ENCODE data around the gene RAPGEF2.

Gene RAPGEF2

GRCh38 chr4:159098482-159099127 is 4.3 kb upstream of the RAPGEF2 start:
- Histone ChIP-seq H3K27me3 (ENCODE audit: insufficient read depth, low read length) (peaks cover 16% of the 10 kb centered on the region), H2AFZ (ENCODE audit: low read length, unreplicated experiment) (no peak overlapping the region), H3K79me2 (ENCODE audit: control insufficient read depth, insufficient read depth, low read length, unreplicated experiment) (no peaks in the 10 kb centered on the region), H3K4me3 (ENCODE audit: low read depth, low read length) (no peak overlapping the region), H3K27ac (ENCODE audit: low read depth, low read length) (no peak overlapping the region), H3K36me3 (ENCODE audit: insufficient read depth, low read length) (no peaks in the 10 kb centered on the region), H3K4me1 (ENCODE audit: control insufficient read depth, insufficient read depth, low read length, unreplicated experiment) (peaks cover 2% of the 10 kb centered on the region)

- Histone ChIP-seq H3K79me2 (ENCODE audit: control insufficient read depth, insufficient read depth, low read length, unreplicated experiment) (peaks cover 31% of the 10 kb centered on the region), H3K27ac (ENCODE audit: low read depth, low read length) (no peak overlapping the region), H3K36me3 (ENCODE audit: insufficient read depth, low read length) (no peaks in the 10 kb centered on the region), H3K4me3 (ENCODE audit: low read depth, low read length) (peak overlapping the region; percentile 81), H3K4me1 (ENCODE audit: control insufficient read depth, insufficient read depth, low read length, unreplicated experiment) (peaks cover 20% of the 10 kb centered on the region), H3K27me3 (ENCODE audit: insufficient read depth, low read length) (peaks cover 16% of the 10 kb centered on the region), H2AFZ (ENCODE audit: low read length, unreplicated experiment) (peak overlapping the region; percentile 59)
Observed at GRCh38 chr4:159101988-159102621, 774 bp upstream of the RAPGEF2 start.

GRCh38 chr4:159103384-159103990 is 608 bp downstream of the RAPGEF2 start:
- Histone ChIP-seq H3K27ac (ENCODE audit: low read depth, low read length) (peak overlapping the region; percentile 63; the same call in 1 of the 2 replicates), H3K4me1 (ENCODE audit: control insufficient read depth, insufficient read depth, low read length, unreplicated experiment) (peaks cover 22% of the 10 kb centered on the region), H3K4me3 (ENCODE audit: low read depth, low read length) (peak overlapping the region; percentile 81), H2AFZ (ENCODE audit: low read length, unreplicated experiment) (peak overlapping the region; percentile 16), H3K79me2 (ENCODE audit: control insufficient read depth, insufficient read depth, low read length, unreplicated experiment) (peaks cover 44% of the 10 kb centered on the region), H3K27me3 (ENCODE audit: insufficient read depth, low read length) (peaks cover 16% of the 10 kb centered on the region), H3K36me3 (ENCODE audit: insufficient read depth, low read length) (no peaks in the 10 kb centered on the region)

- Histone ChIP-seq H3K4me3 (ENCODE audit: low read depth, low read length) (peak overlapping the region; percentile 81), H2AFZ (ENCODE audit: low read length, unreplicated experiment) (no peak overlapping the region), H3K4me1 (ENCODE audit: control insufficient read depth, insufficient read depth, low read length, unreplicated experiment) (peaks cover 22% of the 10 kb centered on the region), H3K27ac (ENCODE audit: low read depth, low read length) (peak overlapping the region; percentile 46), H3K27me3 (ENCODE audit: insufficient read depth, low read length) (peaks cover 16% of the 10 kb centered on the region), H3K79me2 (ENCODE audit: control insufficient read depth, insufficient read depth, low read length, unreplicated experiment) (peaks cover 57% of the 10 kb centered on the region), H3K36me3 (ENCODE audit: insufficient read depth, low read length) (no peaks in the 10 kb centered on the region)
Observed at GRCh38 chr4:159104694-159105414, 2.0 kb downstream of the RAPGEF2 start.

GRCh38 chr4:159105761-159106243 is 2.9 kb downstream of the RAPGEF2 start:
- no peak overlapping the region for H2AFZ ChIP-seq (ENCODE audit: low read length, unreplicated experiment)
- H3K79me2 ChIP-seq (ENCODE audit: control insufficient read depth, insufficient read depth, low read length, unreplicated experiment) = peaks cover 60% of the 10 kb centered on the region
- peaks cover 22% of the 10 kb centered on the region for H3K4me1 ChIP-seq (ENCODE audit: control insufficient read depth, insufficient read depth, low read length, unreplicated experiment)
- H3K27ac ChIP-seq (ENCODE audit: low read depth, low read length) = peak overlapping the region; percentile 46
- H3K4me3 ChIP-seq (ENCODE audit: low read depth, low read length) = peak overlapping the region; percentile 81
- peaks cover 16% of the 10 kb centered on the region for H3K27me3 ChIP-seq (ENCODE audit: insufficient read depth, low read length)
- H3K36me3 ChIP-seq (ENCODE audit: insufficient read depth, low read length) = no peaks in the 10 kb centered on the region

- no peaks in the 10 kb centered on the region for H3K36me3 ChIP-seq (ENCODE audit: insufficient read depth, low read length)
- no peak overlapping the region for H3K4me3 ChIP-seq (ENCODE audit: low read depth, low read length)
- H3K27me3 ChIP-seq (ENCODE audit: insufficient read depth, low read length) = peaks cover 10% of the 10 kb centered on the region
- H3K4me1 ChIP-seq (ENCODE audit: control insufficient read depth, insufficient read depth, low read length, unreplicated experiment) = peaks cover 22% of the 10 kb centered on the region
- no peak overlapping the region for H3K27ac ChIP-seq (ENCODE audit: low read depth, low read length)
- H3K79me2 ChIP-seq (ENCODE audit: control insufficient read depth, insufficient read depth, low read length, unreplicated experiment) = peaks cover 67% of the 10 kb centered on the region
- H2AFZ ChIP-seq (ENCODE audit: low read length, unreplicated experiment) = no peak overlapping the region
Observed at GRCh38 chr4:159106636-159107035, 3.8 kb downstream of the RAPGEF2 start.

- H3K27ac ChIP-seq (ENCODE audit: low read depth, low read length) = no peak overlapping the region
- peaks cover 22% of the 10 kb centered on the region for H3K4me1 ChIP-seq (ENCODE audit: control insufficient read depth, insufficient read depth, low read length, unreplicated experiment)
- H3K4me3 ChIP-seq (ENCODE audit: low read depth, low read length) = no peak overlapping the region
- H3K27me3 ChIP-seq (ENCODE audit: insufficient read depth, low read length) = peaks cover 2% of the 10 kb centered on the region; the same call in 1 of the 2 replicates
- no peaks in the 10 kb centered on the region for H3K36me3 ChIP-seq (ENCODE audit: insufficient read depth, low read length)
- no peak overlapping the region for H2AFZ ChIP-seq (ENCODE audit: low read length, unreplicated experiment)
- H3K79me2 ChIP-seq (ENCODE audit: control insufficient read depth, insufficient read depth, low read length, unreplicated experiment) = peaks cover 72% of the 10 kb centered on the region
Observed at GRCh38 chr4:159107203-159107925, 4.5 kb downstream of the RAPGEF2 start.

- Histone ChIP-seq H3K4me1 (ENCODE audit: control insufficient read depth, insufficient read depth, low read length, unreplicated experiment) (peaks cover 22% of the 10 kb centered on the region), H3K27ac (ENCODE audit: low read depth, low read length) (no peak overlapping the region), H3K27me3 (ENCODE audit: insufficient read depth, low read length) (no peaks in the 10 kb centered on the region), H3K36me3 (ENCODE audit: insufficient read depth, low read length) (no peaks in the 10 kb centered on the region), H3K4me3 (ENCODE audit: low read depth, low read length) (no peak overlapping the region), H3K79me2 (ENCODE audit: control insufficient read depth, insufficient read depth, low read length, unreplicated experiment) (peaks cover 76% of the 10 kb centered on the region), H2AFZ (ENCODE audit: low read length, unreplicated experiment) (no peak overlapping the region)
Observed at GRCh38 chr4:159108124-159108523, 5.2 kb downstream of the RAPGEF2 start.

GRCh38 chr4:159110961-159111360 is 8.1 kb downstream of the RAPGEF2 start:
- Histone ChIP-seq H3K79me2 (ENCODE audit: control insufficient read depth, insufficient read depth, low read length, unreplicated experiment) (peaks cover 56% of the 10 kb centered on the region), H3K27me3 (ENCODE audit: insufficient read depth, low read length) (no peaks in the 10 kb centered on the region), H3K36me3 (ENCODE audit: insufficient read depth, low read length) (no peaks in the 10 kb centered on the region), H3K4me1 (ENCODE audit: control insufficient read depth, insufficient read depth, low read length, unreplicated experiment) (peaks cover 13% of the 10 kb centered on the region), H3K4me3 (ENCODE audit: low read depth, low read length) (no peak overlapping the region), H3K27ac (ENCODE audit: low read depth, low read length) (no peak overlapping the region), H2AFZ (ENCODE audit: low read length, unreplicated experiment) (no peak overlapping the region)

- no peaks in the 10 kb centered on the region for H3K36me3 ChIP-seq (ENCODE audit: insufficient read depth, low read length)
- H3K27me3 ChIP-seq (ENCODE audit: insufficient read depth, low read length) = no peaks in the 10 kb centered on the region
- peaks cover 12% of the 10 kb centered on the region for H3K4me1 ChIP-seq (ENCODE audit: control insufficient read depth, insufficient read depth, low read length, unreplicated experiment)
- H2AFZ ChIP-seq (ENCODE audit: low read length, unreplicated experiment) = no peak overlapping the region
- H3K4me3 ChIP-seq (ENCODE audit: low read depth, low read length) = no peak overlapping the region
- H3K79me2 ChIP-seq (ENCODE audit: control insufficient read depth, insufficient read depth, low read length, unreplicated experiment) = peaks cover 51% of the 10 kb centered on the region
- H3K27ac ChIP-seq (ENCODE audit: low read depth, low read length) = no peak overlapping the region
Observed at GRCh38 chr4:159111416-159111815, 8.5 kb downstream of the RAPGEF2 start.

All from ACC112 (cell line).